Measurements from ENCODE around the gene NUP93. TPM values are rescaled to one million over a fixed set of nuclear protein-coding genes. Genes with fewer than 3 reads are reported as not detected.

NUP93 gene
- total RNA-seq, 1 experiment from 2014 or later: 165 TPM

GRCh38 chr16:56773532-56773931, 43.6 kb downstream of the NUP93 start:
- Mint-ChIP-seq H3K4me1 (peaks cover 18 to 26% of the 10 kb centered on the region in 2 experiments), H3K9me3 (no peaks in the 10 kb centered on the region), H3K4me3 (no peak overlapping the region), H3K27me3 (ENCODE audit: low read depth) (no peaks in the 10 kb centered on the region), H3K27ac (peak overlapping the region in 2 of 3 experiments; percentile 39 to 66; a peak in 2 of 7 replicates), H3K36me3 (ENCODE audit: insufficient read depth in 1 of 3, low read depth in 3 of 3) (no peaks in the 10 kb centered on the region)
- no peak overlapping the region for H2BK120ac ChIP-seq (ENCODE audit: low read depth, low read length, poor library complexity, severe bottlenecking)
- no peak overlapping the region for H2BK5ac ChIP-seq (ENCODE audit: insufficient read length, low read length)
- no peak overlapping the region for H3K18ac ChIP-seq (ENCODE audit: insufficient read length, low read depth, low read length)
- no CpG with 5 or more reads among the region's 3 CpGs for WGBS (ENCODE audit: extremely low coverage, insufficient read length, low lambda C conversion rate)
- no peaks in the 10 kb centered on the region; the same call in 1 of the 2 replicates for H3K79me2 ChIP-seq (ENCODE audit: insufficient read depth, low read length)
- TF ChIP-seq CTCF (conservative IDR thresholded peaks at IDR 0.05): no peak
- H2BK15ac ChIP-seq (ENCODE audit: low read depth, low read length): no peak overlapping the region
- H3K4me1 ChIP-seq (ENCODE audit: insufficient read depth, low read length): peaks cover 3% of the 10 kb centered on the region; the same call in 1 of the 2 replicates
- H3K27ac ChIP-seq (ENCODE audit: insufficient read length, low read depth, low read length): no peak overlapping the region
- no peak overlapping the region for H3K14ac ChIP-seq (ENCODE audit: insufficient read depth, low read length)
- H3K23me2 ChIP-seq (ENCODE audit: insufficient read length, low read depth, low read length, poor library complexity, severe bottlenecking): no peaks in the 10 kb centered on the region
- no peak overlapping the region for H4K5ac ChIP-seq (ENCODE audit: insufficient read length, low read depth, low read length)
- no peak overlapping the region for H2BK12ac ChIP-seq (ENCODE audit: insufficient read length, low read depth, low read length)
- peaks cover 2% of the 10 kb centered on the region for H3K79me1 ChIP-seq (ENCODE audit: insufficient read depth, low read depth, low read length, poor library complexity, severe bottlenecking)
- H4K8ac ChIP-seq (replicated peaks; ENCODE audit: insufficient read length, low read depth, low read length): no peak overlapping the region
- H2AK5ac ChIP-seq (ENCODE audit: insufficient read length, low read length): no peak overlapping the region
- H4K20me1 ChIP-seq (ENCODE audit: control insufficient read depth, insufficient read depth, insufficient read length): no peaks in the 10 kb centered on the region
- H2BK20ac ChIP-seq (ENCODE audit: low read depth, low read length, poor library complexity, severe bottlenecking): no peak overlapping the region
- H3K4ac ChIP-seq (ENCODE audit: low read depth, low read length): no peak overlapping the region
- H4K91ac ChIP-seq (ENCODE audit: insufficient read length, low read depth, low read length): no peak overlapping the region
- H3K4me2 ChIP-seq (ENCODE audit: insufficient read depth, insufficient read length, low read length): no peak overlapping the region
- no peak overlapping the region for H3K9ac ChIP-seq (ENCODE audit: extremely low read depth, insufficient read length, low read length)
- H3K56ac ChIP-seq (ENCODE audit: insufficient read length, low read depth, low read length): no peak overlapping the region
- no peak for DNase-seq
- H2AFZ ChIP-seq (ENCODE audit: low read length): no peak overlapping the region
- H3K23ac ChIP-seq (ENCODE audit: insufficient read length, low read depth, low read length): no peak overlapping the region
- no peak overlapping the region for H3T11ph ChIP-seq (ENCODE audit: low read length)
- no peaks in the 10 kb centered on the region for H3K9me3 ChIP-seq (ENCODE audit: control insufficient read depth, low read depth, low read length)
- no peaks in the 10 kb centered on the region for H3K27me3 ChIP-seq (ENCODE audit: insufficient read depth, low read length)

All from H9 (cell line).